Epidermal melanocyte (primary cell): Measurements from ENCODE around the gene TPSG1.

ENCODE experiments used
- DNase-seq: peaks from one replicate; pipeline ENCODE4 v3.0.0; 2011; ENCODE audit warnings: low spot score; ENCODE audit not compliant: insufficient read length

The TPSG1 gene

GRCh38 chr16:1180549-1181403 lies 44.3 kb downstream of the TPSG1 start:
- DNase-seq: no peak

DNA sequence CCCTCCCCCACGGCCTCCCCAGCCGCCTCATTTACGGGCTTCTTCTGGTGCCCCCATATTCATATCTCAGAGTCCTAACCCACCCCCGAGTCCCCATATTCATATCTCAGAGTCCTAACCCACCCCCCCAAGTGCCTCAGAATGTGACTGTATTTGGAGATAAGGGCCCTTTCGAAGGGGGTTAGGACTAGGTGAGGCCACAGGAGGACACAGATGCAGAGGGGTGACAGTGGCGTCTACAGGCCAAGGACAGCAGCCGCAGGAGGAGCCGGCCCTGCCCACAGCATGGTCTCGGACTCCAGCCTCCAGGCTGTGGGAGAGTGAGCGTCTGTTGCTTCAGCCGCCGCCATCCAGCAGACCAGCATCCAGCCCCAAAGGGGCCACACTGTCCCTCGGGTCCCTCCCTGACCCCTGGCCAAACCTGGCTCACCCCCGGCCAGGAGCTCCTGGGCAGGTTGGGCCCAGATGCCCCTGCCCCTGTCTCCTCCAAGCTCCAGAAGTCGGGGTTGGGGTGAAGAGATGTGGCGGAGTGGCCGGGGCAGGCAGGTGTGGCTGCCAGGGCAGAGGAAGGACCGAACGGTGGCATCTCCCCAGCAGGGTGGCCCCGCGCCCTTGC lies 46.7 kb downstream of the TPSG1 start:
- no peak for DNase-seq

GRCh38 chr16:1177750-1178149 lies 47.3 kb downstream of the TPSG1 start:
- DNase-seq: no peak

DNA sequence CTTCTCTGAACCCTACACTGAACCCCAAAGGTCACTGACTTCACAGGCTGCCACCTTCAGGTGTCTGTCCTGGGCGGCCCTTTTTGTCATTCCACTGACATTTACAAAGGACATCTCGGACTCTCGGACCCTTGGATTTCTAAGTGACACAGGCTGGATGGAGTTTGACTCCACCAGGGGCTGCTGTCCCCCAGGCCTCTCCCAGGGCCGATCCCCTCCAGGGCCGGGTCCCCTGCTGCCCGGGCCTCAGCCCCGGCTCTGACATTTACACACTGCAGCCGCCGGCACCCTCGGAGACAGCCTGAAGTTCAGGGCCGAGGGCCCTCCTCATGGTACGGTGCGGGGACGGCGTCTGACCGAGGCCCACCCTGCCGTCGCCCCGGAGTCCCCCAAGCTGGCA lies 48.0 kb downstream of the TPSG1 start:
- no peak for DNase-seq

DNA sequence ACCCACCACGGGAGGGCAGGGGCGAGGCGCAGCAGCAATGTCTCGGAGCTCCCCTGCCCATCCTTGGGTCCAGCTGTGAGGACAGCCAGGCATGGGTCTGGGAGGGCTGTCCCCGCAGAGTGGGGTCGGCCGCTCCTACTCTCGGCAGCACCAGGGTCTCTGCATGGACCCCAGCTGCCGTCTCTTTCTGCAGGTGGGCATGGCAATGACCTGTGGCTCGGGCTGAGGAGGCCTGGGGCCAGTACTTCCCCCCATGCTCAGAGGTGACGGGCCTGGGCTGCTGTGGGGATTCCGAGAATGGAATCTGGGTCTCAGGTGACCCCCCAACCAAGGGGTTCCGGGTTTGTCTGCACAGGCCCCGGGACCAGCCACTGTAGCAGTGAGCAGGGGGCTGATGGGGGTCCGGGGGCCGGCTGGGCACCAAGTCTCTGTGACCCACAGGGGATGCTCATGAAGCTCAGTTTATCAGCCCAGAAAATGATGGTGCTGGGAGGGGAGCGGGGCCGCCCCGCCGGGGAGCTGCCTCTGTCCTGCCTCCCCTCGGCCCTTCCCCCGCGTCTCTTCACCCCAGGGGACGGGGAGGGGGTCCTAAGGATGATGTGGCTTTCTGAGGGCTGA lies 48.7 kb downstream of the TPSG1 start:
- DNase-seq: no peak

- no peak for DNase-seq
These were observed 49.3 kb downstream of the TPSG1 start for GRCh38 chr16:1175566-1176279.

DNA sequence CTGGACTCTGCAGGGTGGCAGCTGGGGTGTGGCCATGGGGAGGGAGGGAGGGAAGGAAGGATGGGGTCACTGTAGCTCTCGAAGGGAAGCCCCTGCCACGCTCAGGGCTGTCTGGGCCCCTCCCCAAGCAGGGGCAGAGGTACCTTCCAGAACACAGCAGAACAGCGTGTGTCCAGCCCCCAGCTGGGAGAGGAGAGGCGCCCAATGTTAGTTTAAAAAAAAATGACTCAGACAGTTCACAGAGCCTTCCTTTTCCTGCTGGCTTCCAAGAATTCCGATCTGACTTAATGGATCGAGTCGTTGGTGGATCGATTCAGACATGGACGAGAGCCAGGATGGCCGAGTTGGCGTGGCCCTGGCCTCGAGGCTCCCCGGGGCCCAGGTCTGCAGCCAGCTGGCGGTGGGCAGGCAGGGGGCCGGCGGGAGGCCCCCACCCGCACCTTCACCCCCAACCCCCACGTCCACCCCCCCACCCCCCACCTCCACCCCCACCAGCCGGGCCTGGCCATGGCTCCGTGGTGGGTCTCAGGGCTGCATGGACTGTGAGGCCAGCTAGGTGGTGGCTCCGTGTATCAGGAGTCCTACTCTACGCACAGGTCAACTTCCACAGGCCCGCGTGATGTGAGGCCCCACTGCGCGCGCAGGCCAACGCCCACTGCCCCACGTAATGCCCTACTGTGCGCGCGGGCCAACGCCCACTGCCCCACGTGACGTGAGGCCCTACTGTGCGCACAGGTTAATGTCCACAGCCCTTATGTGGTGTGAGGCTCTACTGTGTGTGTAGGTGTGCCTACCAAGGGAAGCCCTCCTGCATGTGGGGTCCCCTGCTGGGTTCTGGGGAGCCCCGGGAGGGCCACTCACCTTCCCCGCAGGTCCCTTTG lies 50.4 kb downstream of the TPSG1 start:
- DNase-seq: no peak

DNA sequence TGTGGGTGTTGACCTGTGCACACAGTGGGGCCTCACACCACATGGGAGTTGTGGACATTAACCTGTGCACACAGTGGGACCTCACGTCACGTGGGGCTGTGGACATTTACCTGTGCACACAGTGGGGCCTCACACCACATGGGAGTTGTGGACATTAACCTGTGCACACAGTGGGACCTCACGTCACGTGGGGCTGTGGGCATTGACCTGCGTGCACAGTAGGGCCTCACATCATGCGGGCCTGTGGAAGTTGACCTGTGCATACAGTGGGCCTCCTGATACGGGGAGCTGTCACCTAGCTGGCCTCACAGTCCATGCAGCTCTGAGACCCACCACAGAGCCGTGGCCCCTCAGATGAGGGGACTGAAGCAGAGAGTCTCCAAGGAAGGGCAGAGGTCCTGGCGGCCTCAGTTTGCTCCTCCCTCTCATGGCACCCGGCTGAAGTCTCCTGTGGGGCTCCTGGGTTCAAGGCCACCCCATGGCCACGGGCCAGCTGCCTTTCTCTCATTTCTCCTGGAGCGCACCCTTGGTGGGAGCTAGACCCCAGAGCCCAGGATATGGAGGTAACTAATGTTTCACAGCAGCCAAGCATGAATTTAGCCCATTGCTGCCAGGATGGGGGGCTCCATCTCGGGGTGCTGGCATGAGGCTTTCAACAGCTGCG lies 51.1 kb downstream of the TPSG1 start:
- no peak for DNase-seq

GRCh38 chr16:1172651-1173050 lies 52.4 kb downstream of the TPSG1 start:
- DNase-seq: no peak

DNA sequence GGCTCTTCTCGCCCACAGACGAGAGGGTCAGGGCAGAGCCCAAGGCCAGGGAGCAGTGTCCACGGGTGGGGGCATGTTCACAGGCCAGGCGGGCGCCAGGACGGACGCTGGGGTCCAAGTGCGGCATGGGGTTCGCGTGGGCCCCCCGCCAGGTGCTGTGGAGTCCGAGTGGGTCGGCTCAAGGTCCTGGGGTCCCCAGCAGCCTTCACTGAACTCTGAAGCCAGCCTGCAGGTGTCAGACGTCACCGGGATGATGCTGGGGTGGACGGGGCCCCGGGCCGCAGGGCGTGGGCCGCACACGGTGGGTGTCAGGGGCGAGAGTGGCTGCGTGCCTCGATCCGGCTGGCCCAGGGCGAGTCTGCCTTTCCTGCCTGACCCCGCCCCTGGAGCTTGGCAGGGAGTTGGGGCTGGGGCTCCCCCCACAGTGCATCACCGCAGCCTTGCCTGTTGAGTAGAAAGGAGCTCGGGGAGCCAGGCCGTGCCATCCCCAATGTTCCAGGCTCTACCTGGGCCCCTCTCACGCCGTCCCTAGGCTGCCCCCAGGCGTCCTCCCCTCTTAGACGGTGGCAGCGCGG lies 53.1 kb downstream of the TPSG1 start:
- no peak for DNase-seq
